K562 (cell line): ENCODE data around the gene CFDP1. TPM values are rescaled to one million over a fixed set of nuclear protein-coding genes. Genes with fewer than 3 reads are reported as not detected.

Experiments used
- ATAC-seq: fragments of 200-7000 bp; cut with Tn5 transposase; 3 replicates; pipeline ENCODE4 v1.9.1; 2020; ENCODE audit warnings: moderate library complexity
- BruUV-seq: library from RNA; stranded (reverse); fragments of 400-500 nt; replicated peaks from 2 replicates; lab custom pipeline; 2021; lab: Mats Ljungman, UMichigan
- CTCF ChIA-PET: fragments of 300-600 bp; formaldehyde crosslinking; extraction: SDS; loops from one replicate; lab custom pipeline; 2021; ENCODE audit warnings: low intra/inter-chr PET ratio; lab: Yijun Ruan, JAX
- POLR2A ChIA-PET: fragments of 300-600, 350-650 bp; sonication (Branson Sonifier 250); formaldehyde crosslinking; extraction: SDS; loops from one replicate; lab custom pipeline; 2021; ENCODE audit warnings: antibody characterized with exemption, inconsistent platforms; lab: Yijun Ruan, JAX
- DNase-seq, 4 experiments: peaks; one replicate each; pipeline versions ENCODE4 v3.0.0 to v3.0.0-alpha.2; 2011 to 2018; ENCODE audit warnings: low spot score in 3 of 4, mixed read lengths in 3 of 4; ENCODE audit errors: extremely low read depth in 1 of 4
- FAIRE-seq: peaks from 2 replicates; lab custom pipeline; 2011; peaks lifted over from hg19 to GRCh38; lab: Jason Lieb, UNC
- H2AFZ ChIP-seq: 2 replicates; pipeline ENCODE4 v1.6.0; 2011; ENCODE audit warnings: low read depth, low read length, control low read depth, inconsistent platforms
- H3K27ac ChIP-seq: fragments of 200-600 bp; 3 replicates; pipeline ENCODE4 v1.8.0; 2011; ENCODE audit warnings: low read depth, mild to moderate bottlenecking, control low read depth, inconsistent platforms, low read length, moderate library complexity, mixed read lengths; ENCODE audit errors: extremely low read depth
- H3K27me3 ChIP-seq, 2 experiments: fragments of 300-600 bp in 1 of 2; 2 replicates in 1 of 2; 3 replicates in 1 of 2; pipeline versions ENCODE4 v1.6.0 to v1.8.0; 2011; ENCODE audit warnings: inconsistent platforms in 2 of 2, low read length in 2 of 2, mild to moderate bottlenecking in 1 of 2, mixed read lengths in 1 of 2, moderate library complexity in 1 of 2; ENCODE audit not compliant: control insufficient read depth in 2 of 2, insufficient read depth in 2 of 2
- H3K36me3 ChIP-seq: fragments of 300-600 bp; 3 replicates; pipeline ENCODE4 v1.8.0; 2011; ENCODE audit warnings: mild to moderate bottlenecking, low read length, inconsistent platforms; ENCODE audit not compliant: control insufficient read depth, insufficient read depth
- H3K4me1 ChIP-seq, 2 experiments: fragments of 200-600 bp in 1 of 2; replicated peaks in 1 of 2; 2 replicates in 1 of 2; 3 replicates in 1 of 2; pipeline versions ENCODE4 v1.5.1 to v1.8.0; 2011; ENCODE audit warnings: inconsistent platforms in 2 of 2, low read length in 2 of 2, mild to moderate bottlenecking in 1 of 2, mixed read lengths in 1 of 2, moderate library complexity in 1 of 2; ENCODE audit not compliant: control insufficient read depth in 2 of 2, insufficient read depth in 2 of 2
- H3K4me2 ChIP-seq: 2 replicates; pipeline ENCODE4 v1.6.1; 2011; ENCODE audit warnings: low read length, control low read depth, inconsistent platforms, mixed read lengths; ENCODE audit not compliant: insufficient read depth
- H3K4me3 ChIP-seq: fragments of 200-600 bp; sonication (generic), shearing (Covaris generic); 2 replicates; pipeline ENCODE4 v1.5.1; 2016; ENCODE audit warnings: control low read depth, inconsistent platforms
- H3K79me2 ChIP-seq: fragments of 200-600 bp; 3 replicates; pipeline ENCODE4 v1.8.0; 2011; ENCODE audit warnings: low read length, inconsistent platforms; ENCODE audit not compliant: control insufficient read depth, insufficient read depth
- H3K9ac ChIP-seq, 2 experiments: 2 replicates each; pipeline versions ENCODE4 v1.6.0 to v1.6.1; 2011; ENCODE audit warnings: low read depth in 2 of 2, low read length in 2 of 2, control low read depth in 1 of 2, inconsistent platforms in 1 of 2, mild to moderate bottlenecking in 1 of 2, mixed read lengths in 1 of 2; ENCODE audit not compliant: insufficient read depth in 1 of 2
- H3K9me1 ChIP-seq: one replicate; pipeline ENCODE4 v1.6.0; 2011; ENCODE audit warnings: inconsistent platforms, mild to moderate bottlenecking, low read length, moderate library complexity; ENCODE audit not compliant: control insufficient read depth, insufficient read depth
- H3K9me3 ChIP-seq: replicated peaks from 2 replicates; pipeline ENCODE4 v1.5.1; 2011; ENCODE audit warnings: low read depth, low read length, inconsistent platforms; ENCODE audit not compliant: control insufficient read depth, insufficient read depth
- H4K20me1 ChIP-seq: replicated peaks from 2 replicates; pipeline ENCODE4 v1.6.1; 2011; ENCODE audit warnings: low read length, inconsistent platforms, mixed read lengths; ENCODE audit not compliant: control insufficient read depth, insufficient read depth
- BRF1 ChIP-seq: IDR thresholded peaks from 3 replicates; pipeline ENCODE4 v1.6.1; 2011; ENCODE audit warnings: borderline replicate concordance, mild to moderate bottlenecking; ENCODE audit not compliant: insufficient read length; ENCODE audit errors: extremely low read depth
- CHD1 ChIP-seq: fragments of 200-600 bp; sonication (generic); IDR thresholded peaks from one replicate; pipeline ENCODE4 v1.6.1; 2012; ENCODE audit warnings: mild to moderate bottlenecking, moderate library complexity, low read length, inconsistent platforms
- FOXA1 ChIP-seq: fragments of 450-650 bp; IDR thresholded peaks from 2 replicates; pipeline ENCODE4 v1.6.1; 2016; ENCODE audit warnings: mild to moderate bottlenecking, borderline replicate concordance
- KDM5B ChIP-seq: fragments of 200-600 bp; sonication (generic); IDR thresholded peaks from 2 replicates; pipeline ENCODE4 v1.6.1; 2012; ENCODE audit warnings: low read depth, mild to moderate bottlenecking, moderate library complexity, low read length, control low read depth, inconsistent platforms; ENCODE audit not compliant: insufficient replicate concordance
- PTRF ChIP-seq: fragments of 450-650 bp; IDR thresholded peaks from 2 replicates; pipeline ENCODE4 v1.6.1; 2016; ENCODE audit warnings: mild to moderate bottlenecking, missing genetic modification characterization, missing compliant biosample characterization
- SAFB ChIP-seq: fragments of 200-400 bp; formaldehyde crosslinking; IDR thresholded peaks from 2 replicates; pipeline ENCODE4 v1.6.1; 2017; ENCODE audit warnings: low read depth, low read length, borderline replicate concordance
- TAL1 ChIP-seq: fragments of 450-650 bp; IDR thresholded peaks from 2 replicates; pipeline ENCODE4 v1.6.1; 2016; ENCODE audit warnings: mild to moderate bottlenecking
- ZNF431 ChIP-seq: sonication (generic); formaldehyde crosslinking; IDR thresholded peaks from 2 replicates; pipeline ENCODE4 v1.8.0; 2022; ENCODE audit warnings: mild to moderate bottlenecking, missing genetic modification reagents
- WGBS: fragments of 100-300 bp; shearing (Covaris generic); methylation state at CpG from one replicate; pipeline ENCODE4 v1.1.6; 2016; ENCODE audit warnings: low coverage, mixed read lengths; ENCODE audit not compliant: insufficient coverage; ENCODE audit errors: missing lambda C conversion rate; 5-methylcytosine and 5-hydroxymethylcytosine counted together
- in situ Hi-C: fragments of 300-500 bp; cut with MboI; formaldehyde crosslinking; loops from 4 replicates; pipeline ENCODE4 v1.15.0; 2018; ENCODE audit warnings: inconsistent platforms, mixed read lengths
- intact Hi-C: fragments of 100-400 bp; cut with micrococcal nuclease; formaldehyde crosslinking; loops from 2 replicates; pipeline ENCODE4 v1.14.2; 2022
- polyA plus RNA-seq, 8 experiments: library from polyadenylated mRNA; depleted of rRNA in 4 of 8; stranded (reverse) in 5 of 8; unstranded in 3 of 8; fragments of >200 nt; fragmentation: Nextera tagmentation in 2 of 8; fragmentation: Illumina TruSeq in 1 of 8; extraction: Ambion mirVana in 2 of 8; extraction: Trizol in 1 of 8; gene quantifications; 2 replicates each; pipeline versions ENCODE4 v1.2.1 to v1.2.3, GENCODE V29; 2011 to 2014; ENCODE audit warnings: inconsistent platforms in 1 of 8, missing spikeins in 1 of 8
- total RNA-seq, 7 experiments: library from RNA; depleted of rRNA in 6 of 7; stranded (reverse); fragments of >200 nt in 6 of 7; fragmentation: Illumina TruSeq in 2 of 7; extraction: Trizol in 2 of 7; gene quantifications; 2 replicates each; pipeline versions ENCODE4 v1.2.1 to v1.2.3, GENCODE V29; 2011 to 2021; ENCODE audit warnings: low replicate concordance in 1 of 7
- TF ChIP-seq, protein P1 (sequence below): fragments of 450-650 bp; conservative IDR thresholded peaks from 2 replicates; pipeline ENCODE4 v1.6.1; 2016; ENCODE audit warnings: missing genetic modification characterization, low read depth, mild to moderate bottlenecking, missing compliant biosample characterization, moderate library complexity
- TF ChIP-seq, protein P2 (sequence below), 2 experiments: fragments of 450-650 bp; IDR thresholded peaks; 2 replicates each; pipeline ENCODE4 v1.6.1; 2016
- TF ChIP-seq, protein P3 (sequence below): fragments of 200-800 bp; sonication (Bioruptor generic); IDR thresholded peaks from 2 replicates; pipeline ENCODE4 v1.6.1; 2017; ENCODE audit warnings: missing genetic modification characterization, missing compliant biosample characterization
- TF ChIP-seq, protein P4 (sequence below): sonication (generic); formaldehyde crosslinking; IDR thresholded peaks from 2 replicates; pipeline ENCODE4 v1.8.0; 2023; ENCODE audit warnings: mild to moderate bottlenecking, missing genetic modification reagents
- TF ChIP-seq, protein P5 (sequence below): IDR thresholded peaks from 2 replicates; pipeline ENCODE4 v1.6.1; 2016; ENCODE audit warnings: missing genetic modification characterization, missing compliant biosample characterization

CFDP1 gene
- total and polyA plus RNA-seq, 9 of the 15 experiments (the other 6 are each of a cell fraction or from before 2014, with no cell fraction given): 31.5 to 78.4 (median 61.7) TPM

DNA sequence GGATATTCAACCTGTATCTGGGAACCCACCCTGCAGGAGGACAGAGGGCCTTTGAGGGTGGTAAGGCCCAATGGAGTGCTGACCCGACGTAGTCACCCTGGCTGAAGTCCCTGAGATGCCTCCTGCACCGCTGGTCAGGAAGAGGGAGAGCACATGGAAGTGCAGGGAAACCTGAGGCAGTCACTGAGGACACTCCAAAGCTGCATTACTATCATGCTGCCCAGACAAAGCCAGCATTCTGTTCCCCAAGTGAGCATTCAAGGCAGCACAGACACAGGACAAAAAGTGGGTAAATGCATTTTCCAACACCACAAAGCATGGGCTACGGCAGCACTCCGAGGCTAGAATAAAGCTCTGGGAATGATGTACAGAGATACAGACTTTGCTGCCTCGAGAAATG lies 135.0 kb downstream of the CFDP1 start:
- H3K27ac ChIP-seq: no peak overlapping the region
- no peaks in the 10 kb centered on the region for H3K9me3 ChIP-seq
- H4K20me1 ChIP-seq: no peaks in the 10 kb centered on the region
- WGBS: 80% methylated on average over 6 of the region's 6 CpGs
- intact Hi-C loops (no loop called here), in situ Hi-C loops (no loop called here)
- no peaks in the 10 kb centered on the region for H3K4me1 ChIP-seq
- H3K4me2 ChIP-seq: no peak overlapping the region
- no peak overlapping the region for H3K4me3 ChIP-seq
- no peaks in the 10 kb centered on the region for H3K27me3 ChIP-seq
- no peaks in the 10 kb centered on the region for H3K79me2 ChIP-seq
- no TSS peak for BruUV-seq
- DNase-seq (no peak), ATAC-seq (no peak), FAIRE-seq (no peak)
- no peak overlapping the region for H3K9ac ChIP-seq
- H3K9me1 ChIP-seq: no peaks in the 10 kb centered on the region
- H2AFZ ChIP-seq: no peak overlapping the region
- CTCF ChIA-PET: no interaction called here
- H3K36me3 ChIP-seq: peaks cover 56% of the 10 kb centered on the region; the same call in 2 of the 3 replicates
- POLR2A ChIA-PET: interaction anchor here (1.0 kb wide), 1 partner anchor 16 kb away, joined by 3 read pairs; no protein-coding TSS in a partner anchor
- TF ChIP-seq, protein P1, sequence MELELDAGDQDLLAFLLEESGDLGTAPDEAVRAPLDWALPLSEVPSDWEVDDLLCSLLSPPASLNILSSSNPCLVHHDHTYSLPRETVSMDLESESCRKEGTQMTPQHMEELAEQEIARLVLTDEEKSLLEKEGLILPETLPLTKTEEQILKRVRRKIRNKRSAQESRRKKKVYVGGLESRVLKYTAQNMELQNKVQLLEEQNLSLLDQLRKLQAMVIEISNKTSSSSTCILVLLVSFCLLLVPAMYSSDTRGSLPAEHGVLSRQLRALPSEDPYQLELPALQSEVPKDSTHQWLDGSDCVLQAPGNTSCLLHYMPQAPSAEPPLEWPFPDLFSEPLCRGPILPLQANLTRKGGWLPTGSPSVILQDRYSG (tag): no peak
- TF ChIP-seq SAFB (no peak), KDM5B (no peak), BRF1 (no peak), ZNF431 (CRISPR knock-in tag) (no peak), PTRF (tag) (no peak), TAL1 (no peak), FOXA1 (no peak), CHD1 (no peak)
- TF ChIP-seq, protein P2, sequence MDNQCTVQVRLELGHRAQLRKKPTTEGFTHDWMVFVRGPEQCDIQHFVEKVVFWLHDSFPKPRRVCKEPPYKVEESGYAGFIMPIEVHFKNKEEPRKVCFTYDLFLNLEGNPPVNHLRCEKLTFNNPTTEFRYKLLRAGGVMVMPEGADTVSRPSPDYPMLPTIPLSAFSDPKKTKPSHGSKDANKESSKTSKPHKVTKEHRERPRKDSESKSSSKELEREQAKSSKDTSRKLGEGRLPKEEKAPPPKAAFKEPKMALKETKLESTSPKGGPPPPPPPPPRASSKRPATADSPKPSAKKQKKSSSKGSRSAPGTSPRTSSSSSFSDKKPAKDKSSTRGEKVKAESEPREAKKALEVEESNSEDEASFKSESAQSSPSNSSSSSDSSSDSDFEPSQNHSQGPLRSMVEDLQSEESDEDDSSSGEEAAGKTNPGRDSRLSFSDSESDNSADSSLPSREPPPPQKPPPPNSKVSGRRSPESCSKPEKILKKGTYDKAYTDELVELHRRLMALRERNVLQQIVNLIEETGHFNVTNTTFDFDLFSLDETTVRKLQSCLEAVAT (IDR thresholded peaks at IDR 0.05): no peak
- TF ChIP-seq, protein P3, sequence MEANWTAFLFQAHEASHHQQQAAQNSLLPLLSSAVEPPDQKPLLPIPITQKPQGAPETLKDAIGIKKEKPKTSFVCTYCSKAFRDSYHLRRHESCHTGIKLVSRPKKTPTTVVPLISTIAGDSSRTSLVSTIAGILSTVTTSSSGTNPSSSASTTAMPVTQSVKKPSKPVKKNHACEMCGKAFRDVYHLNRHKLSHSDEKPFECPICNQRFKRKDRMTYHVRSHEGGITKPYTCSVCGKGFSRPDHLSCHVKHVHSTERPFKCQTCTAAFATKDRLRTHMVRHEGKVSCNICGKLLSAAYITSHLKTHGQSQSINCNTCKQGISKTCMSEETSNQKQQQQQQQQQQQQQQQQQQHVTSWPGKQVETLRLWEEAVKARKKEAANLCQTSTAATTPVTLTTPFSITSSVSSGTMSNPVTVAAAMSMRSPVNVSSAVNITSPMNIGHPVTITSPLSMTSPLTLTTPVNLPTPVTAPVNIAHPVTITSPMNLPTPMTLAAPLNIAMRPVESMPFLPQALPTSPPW: no peak
- TF ChIP-seq, protein P4, sequence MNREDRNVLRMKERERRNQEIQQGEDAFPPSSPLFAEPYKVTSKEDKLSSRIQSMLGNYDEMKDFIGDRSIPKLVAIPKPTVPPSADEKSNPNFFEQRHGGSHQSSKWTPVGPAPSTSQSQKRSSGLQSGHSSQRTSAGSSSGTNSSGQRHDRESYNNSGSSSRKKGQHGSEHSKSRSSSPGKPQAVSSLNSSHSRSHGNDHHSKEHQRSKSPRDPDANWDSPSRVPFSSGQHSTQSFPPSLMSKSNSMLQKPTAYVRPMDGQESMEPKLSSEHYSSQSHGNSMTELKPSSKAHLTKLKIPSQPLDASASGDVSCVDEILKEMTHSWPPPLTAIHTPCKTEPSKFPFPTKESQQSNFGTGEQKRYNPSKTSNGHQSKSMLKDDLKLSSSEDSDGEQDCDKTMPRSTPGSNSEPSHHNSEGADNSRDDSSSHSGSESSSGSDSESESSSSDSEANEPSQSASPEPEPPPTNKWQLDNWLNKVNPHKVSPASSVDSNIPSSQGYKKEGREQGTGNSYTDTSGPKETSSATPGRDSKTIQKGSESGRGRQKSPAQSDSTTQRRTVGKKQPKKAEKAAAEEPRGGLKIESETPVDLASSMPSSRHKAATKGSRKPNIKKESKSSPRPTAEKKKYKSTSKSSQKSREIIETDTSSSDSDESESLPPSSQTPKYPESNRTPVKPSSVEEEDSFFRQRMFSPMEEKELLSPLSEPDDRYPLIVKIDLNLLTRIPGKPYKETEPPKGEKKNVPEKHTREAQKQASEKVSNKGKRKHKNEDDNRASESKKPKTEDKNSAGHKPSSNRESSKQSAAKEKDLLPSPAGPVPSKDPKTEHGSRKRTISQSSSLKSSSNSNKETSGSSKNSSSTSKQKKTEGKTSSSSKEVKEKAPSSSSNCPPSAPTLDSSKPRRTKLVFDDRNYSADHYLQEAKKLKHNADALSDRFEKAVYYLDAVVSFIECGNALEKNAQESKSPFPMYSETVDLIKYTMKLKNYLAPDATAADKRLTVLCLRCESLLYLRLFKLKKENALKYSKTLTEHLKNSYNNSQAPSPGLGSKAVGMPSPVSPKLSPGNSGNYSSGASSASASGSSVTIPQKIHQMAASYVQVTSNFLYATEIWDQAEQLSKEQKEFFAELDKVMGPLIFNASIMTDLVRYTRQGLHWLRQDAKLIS (CRISPR knock-in tag): no peak
- TF ChIP-seq, protein P5, sequence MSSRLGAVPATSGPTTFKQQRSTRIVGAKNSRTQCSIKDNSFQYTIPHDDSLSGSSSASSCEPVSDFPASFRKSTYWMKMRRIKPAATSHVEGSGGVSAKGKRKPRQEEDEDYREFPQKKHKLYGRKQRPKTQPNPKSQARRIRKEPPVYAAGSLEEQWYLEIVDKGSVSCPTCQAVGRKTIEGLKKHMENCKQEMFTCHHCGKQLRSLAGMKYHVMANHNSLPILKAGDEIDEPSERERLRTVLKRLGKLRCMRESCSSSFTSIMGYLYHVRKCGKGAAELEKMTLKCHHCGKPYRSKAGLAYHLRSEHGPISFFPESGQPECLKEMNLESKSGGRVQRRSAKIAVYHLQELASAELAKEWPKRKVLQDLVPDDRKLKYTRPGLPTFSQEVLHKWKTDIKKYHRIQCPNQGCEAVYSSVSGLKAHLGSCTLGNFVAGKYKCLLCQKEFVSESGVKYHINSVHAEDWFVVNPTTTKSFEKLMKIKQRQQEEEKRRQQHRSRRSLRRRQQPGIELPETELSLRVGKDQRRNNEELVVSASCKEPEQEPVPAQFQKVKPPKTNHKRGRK (tag): no peak
